NT2/D1 (cell line): ENCODE results near the gene NAV2.

Experiments used
- DNase-seq: peaks from one replicate; pipeline ENCODE4 v3.0.0-alpha.2; 2011; ENCODE audit warnings: low read depth, low spot score
- H3K27me3 ChIP-seq: 2 replicates; pipeline ENCODE4 v1.6.0; 2011; ENCODE audit warnings: mild to moderate bottlenecking; ENCODE audit not compliant: insufficient read length, insufficient read depth
- H3K36me3 ChIP-seq: 2 replicates; pipeline ENCODE4 v1.6.1; 2011; ENCODE audit warnings: mild to moderate bottlenecking, low read length, mixed read lengths; ENCODE audit not compliant: insufficient read depth, insufficient read length
- H3K4me1 ChIP-seq: 2 replicates; pipeline ENCODE4 v1.5.1; 2011; ENCODE audit not compliant: insufficient read depth, insufficient read length
- H3K4me3 ChIP-seq: 2 replicates; pipeline ENCODE4 v1.5.1; 2011; ENCODE audit warnings: low read depth; ENCODE audit not compliant: insufficient read length
- H3K9ac ChIP-seq: 2 replicates; pipeline ENCODE4 v1.6.0; 2011; ENCODE audit warnings: low read depth; ENCODE audit not compliant: insufficient read length
- H3K9me3 ChIP-seq: 2 replicates; pipeline ENCODE4 v1.5.1; 2011; ENCODE audit warnings: mild to moderate bottlenecking, low read length; ENCODE audit not compliant: insufficient read depth
- SUZ12 ChIP-seq: IDR thresholded peaks from 2 replicates; pipeline ENCODE4 v1.6.1; 2011; ENCODE audit not compliant: insufficient read length, insufficient read depth; ENCODE audit errors: extremely low read depth
- YY1 ChIP-seq: IDR thresholded peaks from 2 replicates; pipeline ENCODE4 v1.6.1; 2011; ENCODE audit not compliant: insufficient read length, insufficient read depth
- ZNF274 ChIP-seq: IDR thresholded peaks from 2 replicates; pipeline ENCODE4 v1.6.1; 2011; ENCODE audit warnings: mild to moderate bottlenecking, low read depth, low read length

The NAV2 gene

DNA sequence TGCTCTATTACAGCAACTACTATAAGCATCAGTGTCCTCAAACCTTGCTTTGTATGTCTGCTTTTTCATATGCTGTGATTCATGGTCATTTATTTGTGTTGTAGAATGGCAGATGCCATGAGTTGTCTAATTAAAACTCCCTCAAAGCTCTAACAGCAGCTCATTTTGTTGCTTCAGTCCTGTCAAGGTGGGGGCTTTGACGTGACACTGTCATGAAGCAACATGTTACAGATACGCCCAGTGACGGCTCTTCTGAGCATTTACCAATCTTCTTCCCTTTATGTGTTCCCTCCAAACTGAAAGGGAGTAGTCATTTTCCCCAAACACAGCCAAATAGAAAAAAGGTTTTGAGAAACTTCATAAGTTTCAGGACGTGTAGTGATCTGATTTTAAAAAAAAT is 340.9 kb downstream of the NAV2 start:
- peaks cover 90% of the 10 kb centered on the region for H3K36me3 ChIP-seq

DNA sequence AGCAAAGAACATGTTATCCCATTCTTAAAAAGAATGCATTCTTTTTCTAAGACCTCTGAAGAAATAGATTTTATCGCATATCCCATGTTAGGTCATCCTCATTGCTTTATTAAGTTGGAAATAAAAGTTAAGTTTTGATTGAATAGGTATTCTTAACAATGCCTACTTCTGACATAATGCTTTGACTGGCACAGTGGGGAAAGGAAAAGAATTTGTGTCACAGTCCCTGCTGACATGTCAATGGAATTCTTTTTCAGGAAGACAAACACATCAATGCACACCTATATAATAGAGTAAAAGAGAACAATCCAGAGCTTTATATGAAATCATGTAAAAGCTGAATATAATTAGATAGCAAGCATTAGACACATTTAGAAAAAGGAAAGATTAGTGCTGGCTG is 341.9 kb downstream of the NAV2 start:
- peaks cover 89% of the 10 kb centered on the region for H3K36me3 ChIP-seq
- H3K4me1 ChIP-seq, result peaks cover 7% of the 10 kb centered on the region
- H3K4me3 ChIP-seq, result no peak overlapping the region
- no peak overlapping the region for H3K9ac ChIP-seq
- no peaks in the 10 kb centered on the region for H3K27me3 ChIP-seq
- DNase-seq, result no peak
- no peak for TF ChIP-seq SUZ12
- no peak for TF ChIP-seq YY1
- H3K9me3 ChIP-seq, result no peaks in the 10 kb centered on the region

More for the DNA sequence above, 340.9 kb downstream of the NAV2 start:
- H3K4me3 ChIP-seq, result no peak overlapping the region
- H3K4me1 ChIP-seq, result peaks cover 10% of the 10 kb centered on the region
- no peaks in the 10 kb centered on the region for H3K9me3 ChIP-seq
- TF ChIP-seq SUZ12 (no peak), YY1 (no peak), ZNF274 (no peak)
- no peak for DNase-seq
- no peaks in the 10 kb centered on the region for H3K27me3 ChIP-seq
- H3K9ac ChIP-seq, result no peak overlapping the region

DNA sequence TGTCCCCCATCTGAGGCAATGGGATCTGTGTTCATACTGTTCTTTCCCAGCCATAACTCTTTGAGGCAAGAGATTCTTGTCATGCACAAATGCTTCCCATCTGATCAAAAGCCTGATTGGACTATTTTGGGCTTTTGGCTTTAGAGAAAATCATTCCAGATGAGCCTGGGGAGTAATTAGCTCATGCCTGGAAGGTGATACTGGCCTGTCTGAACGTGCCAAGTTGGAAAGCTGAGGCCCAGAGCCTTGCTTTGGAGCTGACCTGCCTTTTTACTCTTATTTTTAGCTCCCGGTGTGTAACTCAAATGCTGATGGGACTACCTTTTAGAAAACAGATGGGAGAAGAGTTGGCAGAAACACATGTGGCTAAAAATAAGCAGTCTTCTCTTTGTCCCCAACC is 342.7 kb downstream of the NAV2 start:
- DNase-seq, result no peak
- H3K27me3 ChIP-seq, result no peaks in the 10 kb centered on the region

DNA sequence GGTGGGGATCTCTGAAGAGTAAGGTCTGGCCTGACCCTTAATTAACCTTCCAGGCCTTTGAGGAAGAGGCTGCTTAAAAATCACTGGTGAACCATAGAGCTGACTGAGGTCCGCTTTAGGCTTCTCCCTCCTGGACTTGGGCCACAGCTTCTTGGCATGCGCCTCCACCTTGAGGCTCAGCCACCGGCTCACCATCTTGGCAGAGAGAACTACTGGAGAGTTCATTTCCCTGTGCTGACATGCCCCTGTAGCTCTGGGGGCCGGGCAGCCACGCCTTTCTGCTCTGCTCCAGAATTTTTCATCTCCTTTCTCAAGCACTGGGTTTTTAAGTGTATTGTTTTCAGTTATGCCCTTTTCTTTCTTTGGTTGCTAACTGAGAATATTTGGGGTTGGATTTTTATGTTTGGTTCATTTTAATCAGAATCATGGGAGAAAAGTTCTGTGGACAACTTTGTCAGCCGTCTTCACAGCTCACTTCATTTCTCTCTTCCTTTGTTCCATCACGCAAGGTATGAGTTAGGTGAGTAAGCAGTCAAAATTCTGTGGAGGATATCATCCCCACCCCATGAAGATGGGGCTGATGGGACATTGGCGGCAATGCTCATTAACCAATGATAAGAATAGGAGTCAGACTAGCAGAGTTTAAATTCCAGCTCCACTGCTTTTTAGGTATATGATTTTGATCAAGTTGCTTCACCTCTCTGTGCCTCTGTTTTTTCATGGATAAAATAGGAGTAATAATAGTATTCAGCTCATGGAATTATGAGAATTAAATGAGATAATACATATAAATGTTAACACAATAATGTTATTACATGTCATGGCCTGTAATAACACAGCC is 343.7 kb downstream of the NAV2 start:
- TF ChIP-seq YY1, result no peak
- TF ChIP-seq ZNF274, result no peak
- TF ChIP-seq SUZ12, result no peak
- peaks cover 90% of the 10 kb centered on the region for H3K36me3 ChIP-seq

More for the DNA sequence above, 342.7 kb downstream of the NAV2 start:
- Histone ChIP-seq H3K9me3 (no peaks in the 10 kb centered on the region), H3K4me3 (no peak overlapping the region), H3K9ac (no peak overlapping the region), H3K4me1 (peaks cover 7% of the 10 kb centered on the region), H3K36me3 (peaks cover 91% of the 10 kb centered on the region)
- TF ChIP-seq SUZ12 (no peak), YY1 (no peak), ZNF274 (no peak)

DNA sequence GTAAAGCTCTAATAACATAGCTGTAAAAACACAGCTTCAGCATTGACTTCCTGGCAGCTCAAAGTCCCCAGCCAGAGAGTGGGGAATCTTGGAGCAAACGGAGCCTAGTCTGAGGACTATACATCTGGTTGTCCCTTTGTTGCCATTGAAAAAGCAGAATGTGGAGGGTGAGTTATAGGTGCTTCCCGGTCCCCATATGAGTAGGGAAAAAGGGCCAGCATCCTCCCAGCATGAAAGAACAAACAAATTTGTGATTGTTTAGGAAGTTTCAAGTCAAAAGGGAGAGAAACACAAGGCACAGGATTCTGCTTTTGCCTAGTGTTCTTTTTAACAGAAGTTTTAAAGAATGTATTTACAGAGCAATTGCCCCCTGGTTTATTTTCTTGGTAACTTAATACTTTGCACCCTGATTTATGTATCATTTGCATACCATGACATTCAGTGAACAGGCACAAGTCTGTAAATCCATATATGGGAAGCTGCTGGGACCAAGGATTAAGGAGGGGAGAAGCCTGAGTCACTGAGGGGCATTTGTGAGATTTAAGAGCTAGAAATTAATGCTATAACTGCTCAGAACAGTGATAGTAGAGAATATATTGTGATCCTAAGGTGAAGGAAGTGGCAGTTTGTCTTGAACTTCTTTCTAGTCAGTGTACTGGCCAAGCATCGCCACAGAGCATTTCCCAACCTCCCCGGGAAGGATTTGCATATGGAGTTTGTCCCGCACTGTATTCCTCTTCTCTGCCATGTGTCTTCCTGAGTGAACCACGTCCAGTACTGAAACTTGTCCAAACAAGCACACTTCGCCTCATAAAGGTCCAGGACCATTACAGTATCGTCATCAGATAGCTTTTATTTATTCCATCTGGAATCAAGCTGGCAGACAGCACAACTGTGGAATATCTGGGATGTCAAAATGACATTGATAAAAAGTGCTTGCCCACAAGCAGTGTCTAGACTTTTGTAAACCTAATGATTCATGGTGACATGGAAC is 344.6 kb downstream of the NAV2 start:
- DNase-seq, result no peak
- Histone ChIP-seq H3K9me3 (no peaks in the 10 kb centered on the region), H3K27me3 (no peaks in the 10 kb centered on the region), H3K9ac (no peak overlapping the region), H3K4me3 (no peak overlapping the region), H3K36me3 (peaks cover 86% of the 10 kb centered on the region), H3K4me1 (no peaks in the 10 kb centered on the region)
- TF ChIP-seq YY1 (no peak), SUZ12 (no peak), ZNF274 (no peak)

More for the DNA sequence above, 343.7 kb downstream of the NAV2 start:
- DNase-seq, result no peak
- H3K4me3 ChIP-seq, result no peak overlapping the region
- no peak overlapping the region for H3K9ac ChIP-seq
- no peaks in the 10 kb centered on the region for H3K9me3 ChIP-seq
- H3K27me3 ChIP-seq, result no peaks in the 10 kb centered on the region
- H3K4me1 ChIP-seq, result peaks cover 3% of the 10 kb centered on the region

DNA sequence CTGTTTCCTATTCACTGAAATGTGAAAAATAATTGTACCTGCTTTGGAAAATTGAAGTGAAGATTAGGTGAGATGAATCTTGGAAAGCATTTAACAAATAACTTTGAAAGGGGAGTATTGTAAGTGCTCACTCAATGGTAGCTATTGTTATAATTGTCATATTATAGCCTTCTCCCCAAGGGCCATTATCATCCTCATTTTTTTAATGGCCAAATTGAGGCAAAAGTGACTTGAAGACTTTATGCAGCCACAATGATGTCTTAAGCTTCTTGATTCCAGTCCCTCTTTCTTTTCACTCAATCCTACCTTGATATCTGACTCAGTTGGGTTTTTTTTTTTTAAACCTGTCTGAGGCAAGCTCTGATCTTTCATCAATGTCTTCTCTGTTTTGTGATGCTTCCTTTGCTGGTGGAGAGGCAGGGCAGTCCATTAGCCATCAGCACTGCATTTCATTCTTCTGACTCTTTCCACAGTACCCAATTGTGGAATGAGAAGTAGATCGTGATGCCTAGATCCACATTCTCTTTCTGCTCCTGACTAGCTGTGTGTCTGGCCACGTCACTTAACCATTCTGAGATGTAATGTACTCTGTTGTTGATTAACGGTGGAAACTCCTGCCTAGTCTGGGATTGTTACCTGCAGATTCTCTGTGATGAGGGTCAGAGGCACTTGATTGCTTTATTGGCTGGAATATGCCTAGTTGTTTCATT is 346.3 kb downstream of the NAV2 start:
- Histone ChIP-seq H3K9ac (no peak overlapping the region), H3K9me3 (no peaks in the 10 kb centered on the region), H3K27me3 (no peaks in the 10 kb centered on the region), H3K36me3 (peaks cover 73% of the 10 kb centered on the region), H3K4me1 (no peaks in the 10 kb centered on the region), H3K4me3 (no peak overlapping the region)
- no peak for TF ChIP-seq YY1
- no peak for TF ChIP-seq ZNF274
- no peak for TF ChIP-seq SUZ12
- DNase-seq, result no peak

DNA sequence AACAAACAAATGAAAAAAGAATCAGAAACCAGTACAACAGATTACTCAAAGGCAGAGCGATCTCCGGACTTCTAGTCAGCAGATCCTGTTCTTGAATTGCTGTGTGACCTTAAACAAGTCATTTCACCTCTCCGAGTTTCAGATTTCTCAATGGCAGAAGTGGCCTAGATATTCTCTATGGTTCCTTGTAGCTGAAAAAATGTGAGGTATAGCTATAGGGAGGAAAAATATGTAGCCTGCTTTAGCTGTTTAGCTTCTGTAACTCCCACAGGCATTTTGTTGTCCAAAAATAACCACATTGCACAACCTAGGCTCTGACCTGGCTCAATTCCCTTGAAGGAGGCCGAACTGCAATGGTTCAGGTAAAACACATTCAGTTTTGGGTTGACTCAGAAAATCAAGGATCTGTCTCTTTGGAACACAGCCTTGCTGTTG is 347.0 kb downstream of the NAV2 start:
- no peak for TF ChIP-seq YY1
- no peak for TF ChIP-seq SUZ12
- no peak for TF ChIP-seq ZNF274
- Histone ChIP-seq H3K27me3 (no peaks in the 10 kb centered on the region), H3K9ac (no peak overlapping the region), H3K36me3 (peaks cover 72% of the 10 kb centered on the region), H3K4me3 (no peak overlapping the region), H3K4me1 (no peaks in the 10 kb centered on the region), H3K9me3 (no peaks in the 10 kb centered on the region)
- DNase-seq, result no peak
